Parathyroid adenoma (tissue), 2 donors: Measurements from ENCODE around the gene RBM19.

Source experiments
- H2AFZ ChIP-seq: fragments of 300-600 bp; sonication (generic); one replicate; pipeline ENCODE4 v1.7.0; 2017; ENCODE audit warnings: antibody characterized with exemption, mild to moderate bottlenecking
- H3K27ac ChIP-seq: fragments of 300-600 bp; sonication (generic); one replicate; pipeline ENCODE4 v1.7.0; 2017
- H3K27me3 ChIP-seq: fragments of 300-600 bp; sonication (generic); one replicate; pipeline ENCODE4 v1.7.0; 2017; ENCODE audit warnings: low read length; ENCODE audit not compliant: control insufficient read depth, insufficient read depth
- H3K36me3 ChIP-seq: fragments of 300-600 bp; sonication (generic); one replicate; pipeline ENCODE4 v1.7.0; 2017; ENCODE audit warnings: low read length; ENCODE audit not compliant: control insufficient read depth, insufficient read depth
- H3K4me1 ChIP-seq: fragments of 300-600 bp; sonication (generic); one replicate; pipeline ENCODE4 v1.7.0; 2017; ENCODE audit warnings: control low read depth
- H3K4me2 ChIP-seq: fragments of 300-600 bp; sonication (generic); one replicate; pipeline ENCODE4 v1.7.0; 2017; ENCODE audit warnings: low read length
- H3K4me3 ChIP-seq: fragments of 300-600 bp; sonication (generic); one replicate; pipeline ENCODE4 v1.7.0; 2017; ENCODE audit warnings: low read depth, low read length
- H3K79me2 ChIP-seq: fragments of 300-600 bp; sonication (generic); one replicate; pipeline ENCODE4 v1.7.0; 2017; ENCODE audit warnings: control low read depth
- H3K9ac ChIP-seq: fragments of 300-600 bp; sonication (generic); one replicate; pipeline ENCODE4 v1.7.0; 2017; ENCODE audit warnings: mild to moderate bottlenecking
- H3K9me3 ChIP-seq: fragments of 300-600 bp; sonication (generic); one replicate; pipeline ENCODE4 v1.7.0; 2017; ENCODE audit warnings: low read length; ENCODE audit not compliant: control insufficient read depth
- CTCF ChIP-seq: fragments of 300-600 bp; sonication (generic); IDR thresholded peaks from one replicate; pipeline ENCODE4 v1.7.0; 2017; ENCODE audit warnings: antibody characterized with exemption, mild to moderate bottlenecking
- donor health status: primary hyperparathyroidism.

RBM19 gene

DNA sequence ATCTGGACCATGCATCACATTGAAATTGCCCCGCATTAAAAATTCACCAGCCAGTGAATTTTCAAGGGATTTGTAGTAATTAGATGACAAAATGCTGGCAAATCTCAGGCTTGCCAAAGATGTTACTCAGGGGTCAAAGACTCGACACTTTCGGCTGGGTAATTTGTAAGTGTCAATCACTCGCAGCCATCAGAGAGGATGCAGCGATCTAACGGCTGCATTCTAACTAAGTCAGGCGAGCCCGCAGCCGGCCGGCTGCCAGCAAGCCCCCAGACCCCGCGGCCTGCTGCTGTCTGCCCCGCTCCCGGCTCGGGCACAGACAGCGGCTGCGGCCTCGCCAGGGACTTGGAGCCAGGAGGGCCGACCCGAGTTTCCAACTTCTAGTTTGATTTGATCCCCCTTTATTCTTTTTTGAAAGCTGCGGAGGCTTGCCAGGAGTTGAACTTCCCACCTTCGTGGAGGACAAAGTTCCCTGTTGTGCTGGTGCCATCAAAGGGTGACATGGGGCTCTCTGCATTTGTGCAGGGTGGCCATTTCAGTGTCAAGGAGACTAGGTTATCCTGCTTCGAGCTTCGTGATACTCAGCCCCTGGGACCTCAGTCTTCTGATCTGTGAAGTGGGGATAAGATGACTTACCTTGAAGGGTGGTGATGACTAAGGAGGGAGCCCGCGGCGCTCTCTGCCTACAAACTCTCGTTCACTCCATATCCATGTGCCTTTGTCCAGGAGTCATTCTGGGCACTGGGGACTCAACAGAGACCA, 169.9 kb downstream of the RBM19 start:
- Histone ChIP-seq H3K9me3 (no peaks in the 10 kb centered on the region), H3K4me2 (no peak overlapping the region), H3K36me3 (no peaks in the 10 kb centered on the region), H2AFZ (no peak overlapping the region), H3K4me3 (no peak overlapping the region), H3K27ac (no peak overlapping the region), H3K4me1 (no peaks in the 10 kb centered on the region), H3K9ac (no peak overlapping the region), H3K27me3 (no peaks in the 10 kb centered on the region), H3K79me2 (no peaks in the 10 kb centered on the region)
- no peak for TF ChIP-seq CTCF

DNA sequence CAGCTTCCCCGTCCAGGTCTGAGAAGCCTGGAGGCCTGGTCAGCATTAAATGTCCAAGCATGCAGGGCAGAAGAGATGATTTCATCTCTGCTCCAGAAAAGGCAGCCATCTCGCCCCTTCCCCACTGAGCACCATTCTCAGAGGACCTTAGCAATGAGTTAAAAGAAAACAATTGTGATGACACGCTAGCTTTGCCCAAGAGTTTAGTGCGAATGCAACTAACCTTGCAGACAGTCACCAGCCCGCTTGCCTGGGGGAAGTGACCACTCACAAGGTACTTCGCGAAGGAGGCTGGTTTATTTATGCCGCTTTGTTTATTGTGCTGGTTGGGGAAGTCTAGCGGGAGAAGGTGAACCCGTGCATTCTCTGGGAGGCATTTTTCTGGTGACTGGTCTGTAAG, 170.7 kb downstream of the RBM19 start:
- no peak overlapping the region for H3K4me3 ChIP-seq
- H2AFZ ChIP-seq: no peak overlapping the region
- H3K79me2 ChIP-seq: no peaks in the 10 kb centered on the region
- no peaks in the 10 kb centered on the region for H3K9me3 ChIP-seq
- no peaks in the 10 kb centered on the region for H3K4me1 ChIP-seq
- H3K36me3 ChIP-seq: no peaks in the 10 kb centered on the region
- no peak overlapping the region for H3K27ac ChIP-seq
- no peak for TF ChIP-seq CTCF
- H3K9ac ChIP-seq: no peak overlapping the region
- H3K27me3 ChIP-seq: no peaks in the 10 kb centered on the region
- H3K4me2 ChIP-seq: no peak overlapping the region

- no peak overlapping the region for H3K4me3 ChIP-seq
- H3K9ac ChIP-seq: no peak overlapping the region
- H3K36me3 ChIP-seq: no peaks in the 10 kb centered on the region
- no peaks in the 10 kb centered on the region for H3K27me3 ChIP-seq
- TF ChIP-seq CTCF: no peak
- no peak overlapping the region for H3K4me2 ChIP-seq
- no peaks in the 10 kb centered on the region for H3K9me3 ChIP-seq
- H3K79me2 ChIP-seq: no peaks in the 10 kb centered on the region
- H3K27ac ChIP-seq: no peak overlapping the region
- no peak overlapping the region for H2AFZ ChIP-seq
- no peaks in the 10 kb centered on the region for H3K4me1 ChIP-seq
Observed at GRCh38 chr12:113794774-113795173, 171.4 kb downstream of the RBM19 start.

DNA sequence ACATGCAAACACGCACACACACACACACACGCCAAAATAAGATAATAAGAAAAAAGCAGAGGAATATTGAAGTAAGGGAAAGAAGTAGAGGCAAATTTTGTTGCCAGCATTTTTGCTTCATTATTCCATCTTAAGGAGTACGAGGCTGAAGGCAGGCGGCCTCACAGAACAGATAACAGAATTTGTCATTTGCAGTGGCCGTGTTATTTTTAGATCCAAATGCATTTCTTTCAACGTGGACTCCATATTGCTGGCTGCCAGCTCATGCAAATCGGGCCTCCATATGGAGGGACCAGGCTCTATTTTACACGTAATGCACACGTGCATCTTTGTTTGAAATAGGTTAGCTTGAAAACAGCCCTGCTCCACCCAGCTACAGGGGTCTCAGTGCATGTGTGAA, 172.9 kb downstream of the RBM19 start:
- Histone ChIP-seq H2AFZ (no peak overlapping the region), H3K27ac (no peak overlapping the region), H3K9me3 (no peaks in the 10 kb centered on the region), H3K4me2 (no peak overlapping the region), H3K36me3 (no peaks in the 10 kb centered on the region), H3K9ac (no peak overlapping the region), H3K4me3 (no peak overlapping the region), H3K4me1 (no peaks in the 10 kb centered on the region), H3K79me2 (no peaks in the 10 kb centered on the region), H3K27me3 (no peaks in the 10 kb centered on the region)
- no peak for TF ChIP-seq CTCF

DNA sequence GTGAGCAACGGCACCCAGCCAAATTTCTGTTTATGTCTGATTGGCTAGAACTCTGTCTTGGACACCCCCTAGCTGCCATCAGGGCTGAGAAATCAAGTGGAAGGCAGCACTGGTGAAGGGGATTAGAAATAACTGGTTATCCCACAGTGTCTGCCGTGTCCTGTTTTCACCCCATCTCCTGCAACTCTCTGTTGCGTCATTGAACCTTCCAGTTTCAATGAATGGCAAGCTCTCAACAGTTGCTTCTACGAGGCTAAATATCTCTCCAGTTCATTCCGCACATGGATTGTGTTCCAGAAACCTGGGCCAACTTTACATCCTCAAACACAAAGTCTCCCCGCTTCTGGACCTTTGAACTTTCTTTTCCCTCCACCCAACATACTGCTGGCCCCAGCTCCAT, 173.7 kb downstream of the RBM19 start:
- Histone ChIP-seq H3K4me2 (no peak overlapping the region), H3K27ac (no peak overlapping the region), H3K4me3 (no peak overlapping the region), H3K9me3 (no peaks in the 10 kb centered on the region), H3K27me3 (no peaks in the 10 kb centered on the region), H2AFZ (no peak overlapping the region), H3K36me3 (no peaks in the 10 kb centered on the region), H3K9ac (no peak overlapping the region), H3K4me1 (no peaks in the 10 kb centered on the region), H3K79me2 (no peaks in the 10 kb centered on the region)
- no peak for TF ChIP-seq CTCF
